SKM-1 (cell line): ENCODE data around the gene ERAL1.

Experiments used
- DNase-seq: peaks from one replicate; lab custom pipeline; 2025; ENCODE audit not compliant: unreplicated experiment; lab: John Stamatoyannopoulos, UW

ERAL1 gene

GRCh38 chr17:28878158-28878910 is 23.5 kb downstream of the ERAL1 start:
- DNase-seq: no peak

GRCh38 chr17:28878981-28879380 is 24.2 kb downstream of the ERAL1 start:
- no peak for DNase-seq

DNA sequence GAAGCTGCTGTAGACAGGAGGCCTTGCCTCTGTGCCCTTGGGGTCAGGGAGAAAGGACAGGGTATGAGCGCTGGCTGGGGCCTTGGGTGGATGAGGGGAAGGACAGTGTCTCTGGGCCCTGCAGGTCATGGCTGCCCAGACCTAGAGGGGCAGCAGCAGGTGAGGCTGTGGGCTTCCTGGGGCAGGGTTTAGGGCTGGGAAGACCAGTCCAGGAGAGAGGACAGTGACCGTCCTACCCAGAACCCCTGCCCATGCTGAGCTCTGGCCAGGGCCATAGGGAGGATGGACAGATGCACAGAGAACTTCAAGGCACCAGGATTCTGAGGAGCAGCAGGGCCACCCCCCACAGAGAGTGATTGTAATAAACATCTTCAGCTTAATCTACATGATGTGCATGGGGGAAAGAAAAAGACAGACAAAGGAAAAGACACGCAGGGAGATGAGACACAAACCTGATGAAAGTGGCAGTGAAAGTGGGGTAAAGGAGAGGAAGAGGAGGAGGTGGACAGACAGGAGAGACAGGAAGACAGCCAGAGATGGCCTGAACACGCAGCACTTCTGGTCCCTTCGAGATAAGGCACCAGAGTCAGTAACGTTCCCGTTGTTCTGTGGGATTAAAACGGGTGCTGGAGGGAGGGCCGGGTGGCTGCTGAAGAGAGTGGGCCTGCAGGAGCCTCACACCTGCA is 25.2 kb downstream of the ERAL1 start:
- no peak for DNase-seq

- DNase-seq: no peak
Measured at GRCh38 chr17:28880572-28880945, 25.7 kb downstream of the ERAL1 start.

GRCh38 chr17:28881533-28882056 is 26.8 kb downstream of the ERAL1 start:
- no peak for DNase-seq

GRCh38 chr17:28882154-28882895 is 27.5 kb downstream of the ERAL1 start:
- no peak for DNase-seq

- DNase-seq: no peak
Measured at GRCh38 chr17:28883967-28884702, 29.3 kb downstream of the ERAL1 start.

DNA sequence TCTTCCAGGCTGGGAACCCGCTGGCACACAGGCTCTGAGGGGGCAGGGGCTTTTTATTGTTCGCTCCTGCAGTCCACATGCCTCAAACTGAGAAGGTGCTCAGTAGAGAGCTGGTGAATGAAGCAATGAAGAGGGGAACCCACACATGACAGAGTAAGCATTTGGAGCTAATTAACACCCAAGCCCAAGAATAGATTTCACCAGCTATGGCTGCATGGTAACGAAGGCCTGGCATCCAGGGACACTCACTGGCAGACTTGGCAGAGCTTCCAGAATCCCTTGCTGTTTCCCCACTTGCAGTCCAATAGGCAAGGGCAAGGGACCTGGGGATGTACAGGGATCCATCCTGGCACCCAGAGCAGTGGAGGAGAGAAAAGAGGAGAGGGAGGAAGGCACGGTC is 30.5 kb downstream of the ERAL1 start:
- no peak for DNase-seq

DNA sequence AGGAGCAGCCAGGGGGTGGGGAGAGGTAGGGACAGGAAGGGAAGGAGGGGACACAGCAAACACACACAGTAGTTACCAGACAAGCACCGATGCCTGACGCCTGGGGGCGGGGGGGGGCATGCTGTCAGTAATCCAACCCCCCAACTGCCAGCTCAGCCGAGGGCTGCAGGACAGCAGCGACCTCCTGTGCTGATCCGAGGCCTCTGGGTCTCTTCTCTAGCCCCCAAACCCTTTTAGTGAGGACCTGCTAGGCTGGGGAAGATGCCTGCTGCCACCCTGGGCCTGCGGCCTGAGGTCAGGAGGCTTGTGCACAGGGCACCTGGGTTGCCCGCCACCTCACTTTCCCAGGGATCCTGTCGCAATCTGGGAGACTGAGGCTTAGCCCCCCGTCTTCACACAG is 31.1 kb downstream of the ERAL1 start:
- no peak for DNase-seq

DNA sequence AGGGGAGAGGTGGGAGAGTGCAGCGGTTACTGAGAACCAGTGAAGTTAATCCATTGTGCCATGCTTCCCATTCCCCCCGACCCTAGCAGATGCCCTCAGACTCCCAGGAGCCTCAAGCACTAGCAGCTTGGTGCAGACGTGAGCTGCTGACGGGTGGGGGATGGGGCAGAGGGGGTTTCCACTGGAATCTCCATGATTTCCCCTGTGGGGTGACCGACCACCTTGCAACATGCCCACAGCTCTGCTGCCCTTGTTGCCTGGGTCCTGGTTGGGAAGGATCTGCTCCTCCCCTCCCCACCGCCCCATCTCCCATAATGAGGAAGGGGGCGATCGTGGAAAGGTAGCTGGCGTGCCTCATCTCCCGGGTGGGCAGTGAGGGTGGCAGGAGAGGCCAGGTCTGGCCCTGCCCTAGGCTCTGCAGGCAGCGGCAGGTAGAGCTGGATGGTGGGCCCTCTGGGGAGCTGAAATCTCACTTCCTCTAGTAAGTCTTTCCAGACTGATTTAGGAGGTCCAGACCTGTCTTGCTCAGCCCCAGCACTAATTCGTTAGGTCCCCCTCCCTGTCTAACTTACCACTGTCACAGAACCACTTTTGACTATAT is 33.2 kb downstream of the ERAL1 start:
- DNase-seq: no peak

GRCh38 chr17:28888832-28889231 is 34.0 kb downstream of the ERAL1 start:
- no peak for DNase-seq

- DNase-seq: no peak
Measured at GRCh38 chr17:28889996-28890395, 35.2 kb downstream of the ERAL1 start.

- DNase-seq: no peak
Measured at GRCh38 chr17:28891201-28891600, 36.4 kb downstream of the ERAL1 start.

- no peak for DNase-seq
Measured at GRCh38 chr17:28892024-28892423, 37.2 kb downstream of the ERAL1 start.

DNA sequence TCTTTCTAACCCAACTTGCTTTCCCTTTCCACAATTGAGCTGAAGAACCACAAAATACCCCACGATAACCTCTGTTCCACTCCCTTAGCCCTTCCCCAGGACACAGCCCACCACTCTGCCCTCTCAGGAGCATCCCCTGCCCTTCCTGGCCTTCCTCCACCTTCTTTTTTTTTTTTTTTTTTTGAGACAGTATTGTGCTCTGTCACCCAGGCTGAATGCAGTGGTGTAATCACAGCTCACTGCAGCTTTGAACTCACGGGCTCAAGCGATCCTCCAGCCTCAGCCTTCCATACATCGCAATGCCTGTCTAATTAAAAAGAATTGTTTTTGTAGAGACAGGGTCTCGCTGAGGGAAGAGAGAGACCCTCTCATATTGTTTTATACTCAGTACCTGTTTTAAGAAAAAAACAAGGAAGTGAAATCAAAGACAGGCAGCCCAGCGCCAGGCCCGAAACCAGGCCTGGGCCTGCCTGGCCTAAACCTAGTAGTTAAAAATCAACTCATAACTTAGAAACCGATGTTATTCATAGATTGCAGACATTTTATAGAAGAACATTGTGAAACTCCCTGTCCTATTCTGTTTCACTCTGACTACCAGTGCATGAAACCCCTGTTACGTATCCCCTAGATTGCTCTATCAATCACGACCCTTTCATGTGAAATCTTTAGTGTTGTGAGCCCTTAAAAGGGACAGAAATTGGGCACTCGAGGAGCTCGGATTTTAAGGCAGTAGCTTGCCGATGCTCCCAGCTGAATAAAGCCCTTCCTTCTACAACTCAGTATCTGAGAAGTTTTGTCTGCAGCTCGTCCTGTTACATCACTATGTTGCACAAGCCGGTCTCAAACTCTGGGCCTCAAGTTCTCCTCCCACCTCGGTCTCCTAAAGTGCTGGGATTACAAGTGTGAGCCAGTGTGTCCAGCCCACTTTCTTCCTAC is 38.7 kb downstream of the ERAL1 start:
- peak; percentile 69 for DNase-seq

- DNase-seq: no peak
Measured at GRCh38 chr17:28895794-28896447, 41.1 kb downstream of the ERAL1 start.

DNA sequence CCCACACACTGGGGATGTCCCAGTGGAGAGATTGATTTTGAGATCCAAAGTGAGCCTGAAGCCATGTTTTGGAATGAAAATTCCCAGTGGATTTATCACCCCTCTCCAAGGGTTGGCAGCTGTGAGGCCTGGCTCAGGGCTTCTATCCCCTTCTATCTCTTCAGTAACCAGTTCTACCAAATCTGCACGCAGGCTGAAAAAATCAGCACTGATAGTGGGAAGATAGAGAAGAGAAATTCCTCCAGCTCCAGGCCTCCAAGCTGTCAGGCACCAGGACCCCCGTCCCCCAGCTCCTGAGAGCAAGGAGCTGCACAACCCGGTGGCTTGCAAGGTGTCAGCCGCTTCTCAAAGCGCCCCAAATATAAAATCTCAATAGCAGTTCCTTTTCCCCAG is 41.7 kb downstream of the ERAL1 start:
- DNase-seq: no peak

- peak; percentile 57 for DNase-seq
Measured at GRCh38 chr17:28896884-28897768, 42.3 kb downstream of the ERAL1 start, which contains the start of gene FLOT2. FLOT2 (minus strand) TSS chr17:28897733; CDS start chr17:28897574, 159 bp downstream.
